Inferior parietal cortex (tissue), 1 donor: ENCODE results near the gene URM1.
A peak's percentile ranks its signal among the peaks of the same experiment; 100 is the strongest.

Source experiments
- DNase-seq: peaks from one replicate; pipeline ENCODE4 v3.0.0-alpha.2; 2016; ENCODE audit errors: extremely low spot score

URM1 gene

DNA sequence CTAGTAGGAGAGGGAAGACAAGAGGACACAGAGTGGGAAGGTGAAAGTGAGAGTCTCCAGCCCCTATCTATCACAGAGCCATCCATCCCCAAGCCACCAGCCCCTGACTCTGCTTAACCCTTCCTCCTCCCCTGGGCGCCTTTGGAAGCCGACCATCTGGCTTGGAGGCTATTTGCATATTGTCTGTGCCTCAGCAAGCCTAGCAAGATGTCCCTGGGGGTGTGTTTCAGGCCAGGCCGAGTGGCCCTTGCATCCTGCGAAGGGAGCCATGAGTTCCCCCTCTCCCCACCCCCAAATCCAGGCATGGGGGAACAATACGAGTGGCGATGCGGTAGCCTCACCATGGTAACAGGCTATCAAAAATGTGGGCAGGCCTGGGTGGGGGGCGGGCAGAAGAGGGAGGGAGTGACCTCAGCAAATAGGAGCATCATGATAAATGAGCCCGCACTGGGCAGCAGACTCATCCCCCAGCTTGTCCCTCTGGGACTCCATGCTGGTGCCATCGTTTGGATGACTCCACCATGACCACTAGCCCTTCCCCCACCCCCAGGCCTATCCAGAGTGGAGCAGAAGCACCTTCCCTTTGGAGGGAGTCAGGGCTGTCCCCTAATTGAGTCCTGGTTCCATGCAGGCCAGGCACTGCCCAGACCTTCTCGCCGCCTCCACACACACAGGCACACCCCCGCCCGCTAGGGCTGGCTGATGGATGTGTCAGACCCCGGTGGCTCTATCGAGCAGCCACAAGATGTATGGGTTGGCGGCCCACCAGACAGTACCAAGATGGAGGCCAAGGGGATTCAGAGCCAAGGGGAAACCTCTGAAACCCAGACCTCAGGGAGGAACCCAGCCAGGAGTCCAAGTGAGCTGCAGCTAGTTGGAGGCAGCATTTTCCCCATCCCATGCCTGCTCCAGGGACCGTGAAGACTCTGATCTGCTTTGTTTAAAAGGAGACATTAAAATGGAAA is 14.6 kb downstream of the URM1 start:
- no peak for DNase-seq

DNA sequence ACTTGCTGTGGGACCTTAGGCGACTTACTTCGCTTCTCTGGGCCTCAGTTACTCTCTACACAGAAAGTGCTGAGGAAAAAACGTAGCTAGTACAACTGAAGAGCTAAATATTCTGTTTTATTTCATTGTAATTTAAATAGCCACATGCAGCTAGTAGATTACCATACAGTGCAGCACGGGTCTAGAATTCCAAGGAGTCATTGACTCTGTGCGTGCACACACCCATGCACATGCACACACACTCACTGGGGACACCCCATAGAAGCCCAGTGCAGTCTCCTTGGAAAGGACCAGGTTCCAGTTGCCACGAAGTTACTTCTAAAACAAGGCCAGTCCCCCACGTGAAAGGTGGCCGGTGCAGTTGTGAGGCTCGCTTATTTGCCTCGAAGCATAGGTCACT is 17.0 kb downstream of the URM1 start:
- DNase-seq = no peak

GRCh38 chr9:128389395-128390149 is 18.4 kb downstream of the URM1 start:
- DNase-seq = no peak

GRCh38 chr9:128390150-128390812 is 19.1 kb downstream of the URM1 start:
- DNase-seq = no peak

GRCh38 chr9:128390813-128391711 is 19.9 kb downstream of the URM1 start:
- DNase-seq = no peak

DNA sequence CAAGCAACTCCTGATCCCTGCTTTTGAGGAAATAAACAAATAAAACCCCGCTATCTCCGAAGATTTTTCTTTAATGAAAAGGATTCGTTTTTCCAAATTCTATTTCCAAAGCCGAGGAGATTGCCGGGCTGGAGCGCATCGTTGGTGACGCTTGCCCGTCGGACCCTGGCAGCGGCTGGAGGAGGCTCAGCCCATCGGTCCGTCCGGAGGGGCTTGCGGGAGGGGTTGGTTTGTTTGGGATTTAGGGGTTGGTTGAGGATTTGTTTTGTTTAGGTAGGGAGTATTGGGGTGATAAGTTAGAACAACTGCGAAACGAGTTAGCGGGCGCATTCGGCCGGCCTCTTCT is 20.8 kb downstream of the URM1 start:
- no peak for DNase-seq

GRCh38 chr9:128392302-128393144 is 21.3 kb downstream of the URM1 start:
- DNase-seq = no peak

DNA sequence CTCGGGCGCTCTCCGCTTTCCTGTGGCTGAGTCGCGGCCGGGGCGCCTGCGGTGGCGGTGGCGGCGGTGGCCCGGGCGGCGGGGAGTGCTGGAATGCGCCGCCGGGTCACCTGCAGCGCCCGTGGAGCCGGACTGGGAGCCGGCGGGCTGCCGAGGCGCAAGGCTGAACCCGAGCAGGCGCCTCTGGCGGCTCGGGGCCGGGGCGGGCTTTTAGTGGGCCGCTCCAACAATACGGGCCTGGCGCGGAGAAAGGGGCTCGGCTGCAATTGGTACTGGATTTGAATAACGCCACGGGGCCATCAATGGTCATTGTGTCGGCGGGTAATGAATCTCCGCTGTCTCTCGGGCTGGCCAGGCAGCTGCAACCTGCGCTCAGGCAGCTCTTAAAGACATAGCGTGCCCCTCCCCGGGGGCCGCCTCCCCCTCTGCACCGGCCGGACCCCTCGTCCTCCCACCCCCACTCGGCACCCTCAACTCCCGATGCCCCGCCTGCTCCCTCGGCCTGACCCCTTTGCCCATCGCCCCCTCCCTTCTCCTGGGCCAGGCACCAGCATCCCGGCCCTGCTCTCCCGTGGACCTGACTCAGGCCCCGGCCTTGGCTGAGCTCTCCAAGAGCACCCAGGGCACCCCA is 22.1 kb downstream of the URM1 start:
- DNase-seq = no peak

DNA sequence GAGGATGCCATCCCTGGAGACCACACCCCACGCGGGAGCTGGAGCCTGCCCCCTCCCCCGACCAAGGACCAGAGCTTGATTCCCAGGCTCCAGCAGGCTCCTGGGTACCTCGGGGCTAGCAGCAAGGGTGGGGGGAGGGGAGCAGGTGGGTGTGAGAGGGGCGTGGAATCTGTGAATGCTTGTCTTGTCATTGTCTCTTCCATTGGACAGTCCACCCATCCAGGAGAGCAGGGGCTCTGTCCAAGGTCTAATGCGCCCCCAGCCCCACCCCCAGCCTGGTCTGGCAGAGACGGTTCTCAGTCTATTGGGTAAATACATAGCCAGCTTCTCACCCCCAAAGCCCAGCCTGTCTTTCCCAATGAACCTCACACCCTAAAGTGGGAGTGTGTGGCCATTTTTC is 22.8 kb downstream of the URM1 start:
- no peak for DNase-seq

GRCh38 chr9:128394379-128395168 is 23.4 kb downstream of the URM1 start:
- no peak for DNase-seq

DNA sequence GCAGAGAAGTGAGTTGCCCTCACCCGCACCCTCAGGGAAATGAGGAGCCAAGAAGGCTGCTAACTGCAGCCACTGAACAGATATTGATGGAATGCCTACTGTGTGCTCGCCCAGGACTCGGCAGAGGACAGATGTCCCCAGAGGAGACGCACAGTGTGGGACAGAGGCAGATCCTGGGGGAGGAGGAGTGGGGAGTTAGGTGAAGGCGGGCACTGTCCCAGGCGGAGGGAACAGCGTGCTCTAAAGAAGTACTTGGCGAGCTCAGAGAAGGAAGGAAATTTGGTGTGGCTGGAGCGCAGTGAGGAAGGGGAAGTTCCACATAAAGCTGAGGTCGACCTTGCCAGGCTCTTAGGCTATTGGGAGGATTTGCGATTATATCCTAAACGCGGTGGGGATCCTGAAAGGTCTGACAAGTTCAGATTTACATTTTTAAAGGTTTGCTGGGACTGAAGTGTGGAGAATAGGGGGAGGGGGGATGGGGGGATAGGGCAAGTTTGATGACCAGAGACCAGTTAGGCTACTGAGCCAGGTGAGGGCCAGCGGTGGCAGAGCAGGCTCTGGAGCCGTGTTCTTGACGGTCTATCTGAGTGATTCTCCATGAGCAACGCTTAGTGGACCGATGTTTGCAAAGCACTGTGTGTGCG is 25.9 kb downstream of the URM1 start:
- DNase-seq = no peak

GRCh38 chr9:128397831-128398230 is 26.7 kb downstream of the URM1 start:
- no peak for DNase-seq

DNA sequence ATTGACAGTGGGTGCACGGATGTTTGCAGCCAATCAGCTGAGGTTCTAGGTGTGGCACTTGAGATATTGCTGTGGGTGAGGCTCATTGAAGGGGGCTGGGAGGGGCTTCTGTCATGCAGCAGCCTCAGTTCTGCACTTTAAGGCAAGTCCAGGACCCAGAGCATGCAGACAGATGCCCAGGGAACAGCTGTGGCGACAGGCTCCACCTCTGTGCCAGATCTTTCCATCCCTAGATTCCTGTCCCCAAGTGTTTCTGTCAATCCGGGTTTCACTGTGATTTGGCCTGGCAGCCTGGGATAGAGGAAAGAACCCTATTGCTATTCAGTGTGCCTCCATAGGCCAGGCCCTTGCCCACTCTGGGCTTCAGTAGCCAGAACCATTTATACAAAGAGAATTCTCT is 28.7 kb downstream of the URM1 start:
- no peak for DNase-seq

GRCh38 chr9:128404560-128404959 is 33.4 kb downstream of the URM1 start:
- DNase-seq = no peak

- DNase-seq = no peak
Measured at GRCh38 chr9:128405077-128405779, 34.1 kb downstream of the URM1 start.

DNA sequence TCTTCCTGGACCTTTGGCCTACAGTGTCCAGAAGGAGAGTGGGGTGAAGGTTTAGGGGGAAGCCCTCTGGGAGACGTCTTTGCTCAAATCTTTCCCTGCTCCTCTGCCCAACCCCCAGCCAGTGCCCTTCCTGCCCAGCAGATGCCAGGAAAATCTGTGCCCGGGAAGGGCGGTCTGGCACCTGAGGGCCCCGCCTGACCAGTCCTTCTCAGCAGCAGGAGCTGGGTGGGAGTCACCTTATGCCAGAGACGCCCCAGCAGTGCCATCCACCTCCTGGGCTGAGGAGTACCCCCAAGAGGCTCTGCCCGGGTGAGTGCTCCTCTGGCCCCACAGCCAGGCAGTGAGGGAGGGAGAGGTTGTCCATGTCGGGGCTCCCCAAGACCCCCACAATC is 34.6 kb downstream of the URM1 start:
- DNase-seq = no peak

DNA sequence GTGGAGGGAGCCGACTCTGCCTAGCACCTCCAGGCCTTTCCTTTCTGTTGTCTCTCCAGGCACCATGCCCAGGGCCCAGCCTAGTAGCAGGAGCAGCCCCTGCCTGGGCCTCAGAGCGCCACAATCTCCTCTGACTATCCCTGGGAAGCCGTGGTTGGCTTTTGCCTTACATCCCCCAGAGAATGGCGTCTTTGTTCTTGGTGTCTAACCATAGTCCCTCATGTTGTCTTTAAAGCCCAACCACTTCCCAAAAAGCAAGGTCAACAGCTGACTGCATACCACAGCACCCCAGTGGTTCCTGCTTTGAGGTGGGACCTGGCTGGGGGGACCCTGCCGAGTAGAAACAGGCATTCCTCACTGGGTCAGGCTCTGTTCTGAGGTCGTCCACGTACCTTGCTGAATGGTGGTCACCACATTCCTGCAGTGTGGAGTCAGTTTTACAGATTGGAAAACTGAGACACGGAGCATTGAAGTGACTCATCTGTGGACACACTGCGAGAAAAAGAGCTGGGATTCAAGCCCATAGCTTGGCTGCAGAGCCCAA is 35.7 kb downstream of the URM1 start:
- DNase-seq = no peak

GRCh38 chr9:128408963-128409431 is 37.8 kb downstream of the URM1 start:
- peak; percentile 76 for DNase-seq
